Adrenal gland (tissue), 5 donors: Measurements from ENCODE around the gene TCN1.

Source experiments
- CTCF ChIP-seq, 6 experiments: fragments of 450-650 bp in 4 of 6; fragments of 200-600 bp in 2 of 6; sonication (generic) in 1 of 6; IDR thresholded peaks; 1 replicate in 5 of 6; 2 replicates in 1 of 6; pipeline versions ENCODE4 v1.5.1 to v1.8.0; 2016 to 2021; ENCODE audit warnings: antibody characterized with exemption in 6 of 6, mild to moderate bottlenecking in 2 of 6, moderate library complexity in 1 of 6
- POLR2A ChIP-seq, 2 donors: fragments of 450-650 bp; IDR thresholded peaks; one replicate each; pipeline ENCODE4 v1.6.1; 2017; ENCODE audit warnings: antibody characterized with exemption in 2 of 2, mild to moderate bottlenecking in 2 of 2, moderate library complexity in 1 of 2
- donor health status: DM: no; HTN: no; CAD: no.

DNA sequence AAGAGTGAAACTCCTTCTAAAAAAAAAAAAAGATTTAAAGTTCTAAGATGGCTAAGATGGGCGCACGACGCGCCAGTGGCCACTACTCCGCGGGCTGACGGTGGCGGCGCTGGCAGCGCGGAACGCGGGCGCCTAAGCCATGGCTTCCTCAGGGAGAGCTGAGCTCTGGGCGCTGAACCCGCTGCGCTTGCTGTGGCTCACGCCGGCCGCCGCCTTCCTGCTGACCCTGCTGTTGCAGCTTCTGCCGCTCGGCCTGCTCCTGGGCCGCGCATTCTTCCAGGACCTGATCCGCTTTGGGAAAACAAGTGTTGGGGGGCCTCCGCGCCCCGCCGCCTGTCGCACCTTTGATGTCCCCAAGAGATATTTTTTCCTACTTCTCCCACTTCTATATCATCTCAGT is 31.8 kb upstream of the TCN1 start:
- no peak for TF ChIP-seq CTCF (IDR thresholded peaks at IDR 0.05)
- TF ChIP-seq POLR2A (IDR thresholded peaks at IDR 0.05) = no peak
